ENCODE measurements around the gene EVC2. TPM values are rescaled to one million over a fixed set of nuclear protein-coding genes. Genes with fewer than 3 reads are reported as not detected.

EVC2 gene
- polyA plus RNA-seq, 1 donor from 2014 or later: 0.27 TPM

GRCh38 chr4:5629542-5629941, 78.8 kb downstream of the EVC2 start:
- Histone ChIP-seq H2AFZ (ENCODE audit: low read depth, low read length) (no peak overlapping the region), H3K4me3 (ENCODE audit: low read length) (no peak overlapping the region), H3K27ac (ENCODE audit: low read length) (no peak overlapping the region), H3K79me2 (replicated peaks; ENCODE audit: insufficient read depth, low read length) (no peaks in the 10 kb centered on the region), H3K4me2 (ENCODE audit: low read length) (no peak overlapping the region), H3F3A (ENCODE audit: insufficient read depth, low read length, poor library complexity, severe bottlenecking) (no peaks in the 10 kb centered on the region), H4K20me1 (ENCODE audit: insufficient read depth) (no peaks in the 10 kb centered on the region), H3K36me3 (ENCODE audit: insufficient read depth, low read length) (no peaks in the 10 kb centered on the region), H3K27me3 (ENCODE audit: insufficient read depth, low read depth, low read length) (no peaks in the 10 kb centered on the region), H3K9ac (ENCODE audit: low read length) (no peak overlapping the region), H3K9me2 (ENCODE audit: insufficient read depth, low read length) (no peaks in the 10 kb centered on the region), H3K9me3 (ENCODE audit: low read length) (no peaks in the 10 kb centered on the region)
- TF ChIP-seq TAF1 (IDR thresholded peaks at IDR 0.05; ENCODE audit: low read depth) (no peak), RAD21 (conservative IDR thresholded peaks at IDR 0.05) (no peak), EZH2 (IDR thresholded peaks at IDR 0.05; ENCODE audit: borderline replicate concordance, insufficient read depth, low read length, poor library complexity, severe bottlenecking) (no peak), EP300 (conservative IDR thresholded peaks at IDR 0.05; ENCODE audit: poor library complexity, severe bottlenecking) (no peak), POLR2AphosphoS5 (IDR thresholded peaks at IDR 0.05) (no peak), MXI1 (conservative IDR thresholded peaks at IDR 0.05; ENCODE audit: poor library complexity, severe bottlenecking) (no peak), REST (IDR thresholded peaks at IDR 0.05; ENCODE audit: borderline replicate concordance) (no peak), CTCF (IDR thresholded peaks at IDR 0.05; ENCODE audit: poor library complexity, severe bottlenecking) (no peak), SMC3 (conservative IDR thresholded peaks at IDR 0.05; ENCODE audit: poor library complexity) (no peak)

GRCh38 chr4:5626913-5627312, 81.4 kb downstream of the EVC2 start:
- Histone ChIP-seq H3K36me3 (ENCODE audit: insufficient read depth, low read length) (no peaks in the 10 kb centered on the region), H3F3A (ENCODE audit: insufficient read depth, low read length, poor library complexity, severe bottlenecking) (no peaks in the 10 kb centered on the region), H3K9ac (ENCODE audit: low read length) (no peak overlapping the region), H3K79me2 (replicated peaks; ENCODE audit: insufficient read depth, low read length) (no peaks in the 10 kb centered on the region), H3K4me3 (ENCODE audit: low read length) (no peak overlapping the region), H2AFZ (ENCODE audit: low read depth, low read length) (no peak overlapping the region), H3K27me3 (ENCODE audit: insufficient read depth, low read depth, low read length) (no peaks in the 10 kb centered on the region), H3K9me2 (ENCODE audit: insufficient read depth, low read length) (no peaks in the 10 kb centered on the region), H3K4me2 (ENCODE audit: low read length) (no peak overlapping the region), H3K9me3 (ENCODE audit: low read length) (no peaks in the 10 kb centered on the region), H4K20me1 (ENCODE audit: insufficient read depth) (no peaks in the 10 kb centered on the region), H3K27ac (ENCODE audit: low read length) (no peak overlapping the region)
- no peak for TF ChIP-seq MXI1 (conservative IDR thresholded peaks at IDR 0.05; ENCODE audit: poor library complexity, severe bottlenecking)
- no peak for TF ChIP-seq CTCF (IDR thresholded peaks at IDR 0.05; ENCODE audit: poor library complexity, severe bottlenecking)
- no peak for TF ChIP-seq POLR2AphosphoS5 (IDR thresholded peaks at IDR 0.05)
- no peak for TF ChIP-seq SMC3 (conservative IDR thresholded peaks at IDR 0.05; ENCODE audit: poor library complexity)
- no peak for TF ChIP-seq EZH2 (IDR thresholded peaks at IDR 0.05; ENCODE audit: borderline replicate concordance, insufficient read depth, low read length, poor library complexity, severe bottlenecking)
- TF ChIP-seq EP300 (conservative IDR thresholded peaks at IDR 0.05; ENCODE audit: poor library complexity, severe bottlenecking): no peak
- TF ChIP-seq TAF1 (IDR thresholded peaks at IDR 0.05; ENCODE audit: low read depth): no peak
- TF ChIP-seq REST (IDR thresholded peaks at IDR 0.05; ENCODE audit: borderline replicate concordance): no peak
- no peak for TF ChIP-seq RAD21 (conservative IDR thresholded peaks at IDR 0.05)
